Urothelium cell line (cell line): ENCODE measurements around the gene RFNG.
"Not testable (repeated sequence)": the region's sequence is repeated elsewhere in the genome, so short reads cannot be mapped to it uniquely, and the experiment has no call there.

Experiments used
- DNase-seq: peaks from one replicate; pipeline ENCODE4 v3.0.0; 2011; ENCODE audit warnings: low spot score, mixed read lengths
- FAIRE-seq: peaks from 2 replicates; lab custom pipeline; 2011; peaks lifted over from hg19 to GRCh38; lab: Jason Lieb, UNC

The RFNG gene

DNA sequence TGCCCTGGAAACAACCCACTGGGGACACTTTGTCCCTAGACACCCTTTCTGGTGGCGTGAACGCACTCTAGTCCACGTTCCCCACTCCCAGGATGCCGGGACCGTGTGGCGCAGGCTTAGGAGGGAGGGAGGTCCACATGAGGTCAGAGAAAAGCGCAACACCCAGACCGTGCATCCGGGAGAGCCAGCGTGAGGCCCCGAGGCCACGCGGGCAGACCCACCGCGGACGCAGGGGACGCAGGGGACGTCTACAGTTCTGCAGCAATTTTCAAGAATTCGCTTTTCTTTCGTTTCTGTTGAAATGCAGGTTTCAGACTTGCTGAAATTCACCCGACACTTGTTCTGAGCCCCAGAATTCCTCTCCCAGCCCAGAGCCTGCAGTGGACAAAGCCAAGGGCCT is 4.7 kb downstream of the RFNG start:
- no peak for FAIRE-seq

DNA sequence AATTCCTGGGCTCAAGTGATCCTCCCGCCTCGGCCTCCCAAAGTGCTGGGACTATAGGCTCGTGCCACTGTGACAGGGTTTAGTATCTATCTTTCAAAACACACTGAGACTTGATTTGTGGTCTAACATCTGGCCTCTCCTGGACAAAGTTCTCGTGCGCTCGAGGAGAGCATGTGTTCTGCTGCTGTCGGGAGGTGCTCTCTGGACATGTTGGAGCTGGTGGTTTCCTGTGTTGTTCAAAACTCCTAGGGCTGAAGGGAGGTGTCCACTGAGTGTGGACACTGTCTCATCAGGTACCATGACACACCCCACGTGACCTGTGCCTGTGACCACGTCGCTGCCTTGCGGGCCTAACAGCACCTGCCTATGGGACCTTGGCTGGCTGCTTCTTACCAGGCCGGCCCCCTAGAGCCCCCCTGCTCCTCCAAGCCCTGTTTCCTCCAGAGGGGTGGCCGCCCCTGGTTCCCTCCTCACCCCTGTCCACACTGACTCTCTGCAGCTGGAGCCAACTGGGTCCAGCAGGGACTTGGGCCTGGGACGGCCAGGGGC is 5.6 kb downstream of the RFNG start:
- DNase-seq (no peak), FAIRE-seq (no peak)

More for the DNA sequence above, 4.7 kb downstream of the RFNG start:
- DNase-seq, result no peak

- no peak for FAIRE-seq
Observed at GRCh38 chr17:82043507-82043906, 8.1 kb downstream of the RFNG start.

GRCh38 chr17:82042649-82043048 is 9.0 kb downstream of the RFNG start:
- FAIRE-seq (peak; percentile 98), DNase-seq (no peak)

More at GRCh38 chr17:82043507-82043906, 8.1 kb downstream of the RFNG start:
- DNase-seq, result no peak

- FAIRE-seq (no peak), DNase-seq (no peak)
Observed at GRCh38 chr17:82041144-82041814, 10.3 kb downstream of the RFNG start.

- no peak for DNase-seq
- no peak for FAIRE-seq
Observed at GRCh38 chr17:82039695-82040299, 11.8 kb downstream of the RFNG start.

DNA sequence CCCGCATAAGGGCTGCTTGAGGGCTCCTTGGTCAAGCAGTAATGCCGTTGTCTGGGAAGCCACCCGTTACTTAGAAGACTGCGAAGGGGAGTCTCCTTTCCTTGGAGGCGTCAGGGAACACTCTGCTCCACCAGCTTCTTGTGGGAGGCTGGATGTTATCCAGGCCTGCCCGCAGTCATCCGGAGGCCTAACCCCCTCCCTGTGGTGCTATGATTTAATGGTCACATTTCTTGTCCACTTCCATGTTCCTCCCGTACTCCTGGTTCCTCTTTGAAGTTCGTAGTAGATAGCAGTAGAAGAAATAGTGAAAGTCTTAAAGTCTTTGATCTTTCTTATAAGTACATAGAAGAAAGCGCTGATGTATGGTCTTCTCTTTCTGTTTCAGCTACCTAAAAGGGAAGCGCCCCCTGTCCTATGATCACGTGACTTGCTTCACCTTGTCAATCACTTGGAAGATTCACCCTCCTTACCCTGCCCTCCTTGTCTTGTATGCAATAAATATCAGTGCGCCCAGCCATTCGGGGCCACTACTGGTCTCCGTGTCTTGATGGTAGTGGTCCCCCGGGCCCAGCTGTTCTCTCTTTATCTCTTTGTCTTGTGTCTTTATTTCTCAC is 12.7 kb downstream of the RFNG start:
- DNase-seq, FAIRE-seq: not testable (repeated sequence)

- DNase-seq (no peak), FAIRE-seq (no peak)
Observed at GRCh38 chr17:82037889-82038195, 13.8 kb downstream of the RFNG start.

DNA sequence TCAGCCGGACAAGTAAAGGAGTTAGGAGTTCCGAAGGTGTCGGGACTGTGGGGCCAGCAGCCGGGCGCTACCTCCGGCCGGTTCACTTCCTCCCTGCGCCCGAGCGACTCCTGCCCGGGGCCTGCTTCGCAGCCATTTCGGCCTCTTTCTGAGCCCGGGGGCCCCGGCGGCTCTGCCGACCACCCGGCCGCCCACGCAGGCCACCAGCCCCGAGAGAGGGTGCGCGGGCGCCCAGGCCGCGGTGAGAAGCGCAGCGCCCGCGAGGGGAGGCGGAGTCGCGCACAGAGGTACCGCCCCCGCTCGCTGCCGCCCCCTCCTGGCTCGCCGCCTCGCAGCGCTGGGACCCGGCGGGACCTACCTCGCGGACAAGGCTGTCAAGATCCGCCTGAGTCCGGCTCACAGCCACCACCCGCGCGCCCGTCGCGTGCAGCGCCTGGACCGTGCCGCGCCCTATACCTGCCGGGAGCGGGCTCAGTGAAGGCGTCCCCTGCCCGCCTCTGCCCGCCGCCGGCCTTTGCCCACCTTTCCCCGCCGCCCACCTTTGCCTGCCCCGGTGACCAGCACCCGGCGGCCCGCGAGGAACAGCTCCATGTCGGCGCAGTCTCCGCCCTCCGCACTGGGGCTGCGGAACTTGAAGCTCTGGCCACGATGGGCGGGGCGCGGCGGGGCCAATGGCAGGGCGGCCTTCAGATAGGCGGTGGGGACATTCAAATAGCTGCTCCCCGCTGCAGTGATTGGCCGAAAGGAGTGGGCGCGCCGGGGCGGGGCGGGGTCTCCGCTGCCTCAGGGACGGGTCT is 14.3 kb downstream of the RFNG start, which contains the start of gene DCXR:
Gene DCXR (minus strand): TSS at position 606 of the 797 bp plus-strand sequence. CDS start 15 bp downstream, at position 591.
- FAIRE-seq (peak; percentile 97), DNase-seq (peak; percentile 99)

- FAIRE-seq, result no peak
Observed at GRCh38 chr17:82036634-82037091, 14.9 kb downstream of the RFNG start.

DNA sequence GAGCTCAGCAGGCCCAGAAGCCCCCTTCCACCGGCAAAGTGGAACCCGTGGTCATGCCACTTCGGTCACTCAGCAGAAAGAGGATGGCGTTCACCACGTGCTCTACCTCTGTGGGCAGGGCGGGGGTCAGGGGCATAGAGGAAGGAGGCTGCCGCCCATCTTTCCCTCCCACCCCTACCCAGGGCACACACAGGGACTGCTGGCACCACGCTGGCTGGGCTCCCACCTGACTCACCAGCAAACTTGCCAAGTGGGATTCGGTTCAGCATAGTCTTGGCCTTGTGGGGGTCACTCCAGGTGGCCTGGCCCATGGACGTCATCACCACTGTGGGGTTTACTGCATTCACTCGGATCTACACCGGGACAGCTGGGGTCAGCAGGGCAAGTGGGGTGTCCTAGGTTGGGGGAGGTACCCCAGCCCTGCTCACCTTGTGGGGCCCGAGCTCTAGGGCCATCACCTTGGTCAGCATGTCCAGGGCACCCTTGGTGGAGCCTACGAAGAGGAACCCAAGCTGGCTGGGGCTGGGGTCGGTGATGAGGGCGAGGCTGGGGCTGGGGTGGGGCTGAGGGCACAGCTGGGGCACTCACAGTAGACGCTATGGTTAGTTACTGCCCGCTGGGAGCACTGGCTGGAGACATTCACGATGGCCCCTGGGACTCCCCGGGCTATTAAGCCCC is 15.5 kb downstream of the RFNG start:
- no peak for DNase-seq
- peak; percentile 17 for FAIRE-seq

More at GRCh38 chr17:82036634-82037091, 14.9 kb downstream of the RFNG start:
- no peak for DNase-seq

GRCh38 chr17:82035488-82035887 is 16.1 kb downstream of the RFNG start:
- DNase-seq (no peak), FAIRE-seq (no peak)

- DNase-seq (no peak), FAIRE-seq (no peak)
Observed at GRCh38 chr17:82034371-82035011, 17.1 kb downstream of the RFNG start.

DNA sequence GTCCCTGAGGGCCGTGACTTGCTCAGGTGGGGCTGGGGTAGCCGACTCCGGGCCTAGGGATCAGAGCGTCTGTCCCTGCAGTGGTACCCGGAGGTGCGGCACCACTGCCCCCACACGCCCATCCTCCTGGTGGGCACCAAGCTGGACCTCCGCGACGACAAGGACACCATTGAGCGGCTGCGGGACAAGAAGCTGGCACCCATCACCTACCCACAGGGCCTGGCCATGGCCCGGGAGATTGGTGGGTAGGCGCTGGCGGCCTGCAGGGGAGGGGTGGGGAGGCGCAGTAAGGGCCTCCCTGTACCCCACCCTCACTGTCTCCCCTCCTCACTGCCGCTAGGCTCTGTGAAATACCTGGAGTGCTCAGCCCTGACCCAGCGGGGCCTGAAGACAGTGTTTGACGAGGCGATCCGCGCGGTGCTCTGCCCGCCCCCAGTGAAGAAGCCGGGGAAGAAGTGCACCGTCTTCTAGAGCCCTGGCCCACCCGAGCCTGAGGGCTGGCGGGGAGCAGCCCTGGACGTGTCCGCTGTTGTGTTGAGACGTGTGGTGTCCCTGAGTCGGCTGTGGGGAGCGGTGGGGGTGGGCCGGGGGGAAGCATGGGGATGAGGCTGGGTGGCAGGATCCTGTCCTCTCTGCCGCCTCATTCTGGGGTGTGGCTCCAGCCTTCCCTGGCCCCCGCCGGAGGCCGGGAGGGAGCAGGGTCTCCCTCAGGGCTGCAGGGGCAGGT is 18.1 kb downstream of the RFNG start:
- no peak for FAIRE-seq
- no peak for DNase-seq

DNA sequence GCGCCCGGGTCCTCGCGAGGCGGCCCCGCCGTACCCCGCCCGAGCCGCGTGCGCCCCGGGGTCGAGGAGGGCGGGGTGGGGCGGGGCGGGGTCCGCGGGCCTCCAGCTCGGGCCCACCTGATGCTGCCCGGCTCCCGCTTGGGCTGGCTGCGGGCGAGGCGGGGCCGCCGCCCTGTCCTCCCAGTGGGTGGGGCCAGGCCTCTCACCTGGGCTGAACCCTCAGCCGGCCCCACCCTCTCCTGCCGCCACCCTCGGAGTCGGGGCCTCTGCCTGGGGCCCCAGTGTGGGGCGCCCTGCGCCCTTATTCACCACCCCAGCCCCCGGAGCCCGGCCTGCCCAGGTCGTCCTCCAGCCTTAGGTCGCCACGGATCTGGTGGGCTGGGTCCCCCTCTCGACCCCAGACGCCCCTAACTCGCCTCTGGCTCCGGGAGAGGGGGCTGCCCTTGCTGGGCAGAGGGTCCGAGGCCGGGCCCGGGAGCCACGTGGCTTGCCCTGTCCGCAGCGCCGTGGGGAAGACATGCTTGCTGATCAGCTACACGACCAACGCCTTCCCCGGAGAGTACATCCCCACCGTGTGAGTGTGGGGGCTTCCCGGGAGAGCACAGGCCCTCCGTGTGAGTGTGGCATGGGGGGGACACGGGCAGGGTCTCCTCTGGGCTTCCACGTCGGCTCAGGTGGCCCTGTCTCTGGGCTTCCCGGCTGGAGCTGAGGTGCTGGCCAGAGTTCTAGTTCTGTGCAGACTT is 19.6 kb downstream of the RFNG start:
- DNase-seq, result no peak
- FAIRE-seq, result no peak

DNA sequence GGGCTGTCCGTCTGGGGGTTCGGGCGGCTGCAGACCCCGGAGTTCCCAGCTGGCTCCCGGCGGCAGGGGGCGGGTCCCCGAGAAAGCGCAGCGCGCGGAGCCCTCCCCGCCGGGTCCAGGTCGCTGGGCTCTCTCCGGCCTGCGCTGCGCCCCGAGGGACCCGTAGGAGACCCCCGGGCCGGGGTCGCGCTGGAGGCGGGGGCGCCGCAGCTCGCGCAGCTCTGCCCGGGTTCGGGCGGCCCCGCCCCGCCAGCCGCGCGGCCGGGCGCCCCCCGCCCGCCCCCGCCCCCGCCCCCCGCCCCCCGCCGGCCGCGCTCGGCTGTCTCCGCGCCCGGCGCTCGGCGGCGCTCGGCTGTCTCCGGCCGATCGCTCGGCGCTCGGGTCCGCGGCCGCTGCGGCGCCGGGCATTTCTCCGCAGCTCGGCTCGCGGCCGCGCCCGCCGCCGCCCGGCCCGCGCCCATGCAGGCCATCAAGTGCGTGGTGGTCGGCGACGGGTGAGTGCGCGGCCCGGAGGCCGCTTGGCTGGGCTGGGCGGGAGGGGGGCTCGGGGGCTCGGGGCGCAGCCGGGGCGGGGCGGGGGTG is 20.2 kb downstream of the RFNG start, which contains the start of gene RAC3:
Gene RAC3 (plus strand): TSS at position 376 of the 582 bp plus-strand sequence. CDS start 84 bp downstream, at position 460.
- DNase-seq (no peak), FAIRE-seq (no peak)

GRCh38 chr17:82030470-82031302 is 20.9 kb downstream of the RFNG start:
- FAIRE-seq (no peak), DNase-seq (no peak)
